Left ventricle myocardium inferior (tissue), 1 donor: ENCODE measurements around the gene INPP5K. TPM values are rescaled to one million over a fixed set of nuclear protein-coding genes. Genes with fewer than 3 reads are reported as not detected.
A peak's percentile ranks its signal among the peaks of the same experiment; 100 is the strongest.
"Not testable (repeated sequence)": the region's sequence is repeated elsewhere in the genome, so short reads cannot be mapped to it uniquely, and the experiment has no call there.

Experiments
- DNase-seq: peaks from one replicate; pipeline ENCODE4 v3.0.0-alpha.2; 2020
- H3K27ac ChIP-seq: fragments of 200-600 bp; replicated peaks from 2 replicates; pipeline ENCODE4 v1.8.0; 2021
- H3K27me3 ChIP-seq: fragments of 200-600 bp; 2 replicates; pipeline ENCODE4 v1.8.0; 2021; ENCODE audit warnings: low read depth
- H3K36me3 ChIP-seq: fragments of 200-600 bp; 2 replicates; pipeline ENCODE4 v1.8.0; 2021
- H3K4me1 ChIP-seq: fragments of 200-600 bp; 2 replicates; pipeline ENCODE4 v1.8.0; 2021
- H3K4me3 ChIP-seq: fragments of 200-600 bp; 2 replicates; pipeline ENCODE4 v1.8.0; 2021; ENCODE audit warnings: mild to moderate bottlenecking, moderate library complexity
- H3K9me3 ChIP-seq: fragments of 200-600 bp; replicated peaks from 2 replicates; pipeline ENCODE4 v1.8.0; 2021
- intact Hi-C: fragments of 100-400 bp; cut with micrococcal nuclease; formaldehyde crosslinking; loops from one replicate; pipeline ENCODE4 v1.11.0; 2022
- total RNA-seq: library from RNA; stranded (reverse); fragmentation: NEBNext Ultra II Directional; extraction: Animal tissue kit (Norgen Biotek cat#: 25700); gene quantifications from one replicate; pipeline ENCODE4 v1.2.1, GENCODE V29; 2021
- TF ChIP-seq, protein P1 (sequence below): fragments of 200-600 bp; IDR thresholded peaks from 2 replicates; pipeline ENCODE4 v1.8.0; 2021; ENCODE audit warnings: antibody characterized with exemption, mild to moderate bottlenecking, borderline replicate concordance
- donor health status: DM: no; HTN: yes; CAD: no; lungs with severe emphysema.

Gene INPP5K
- total RNA-seq, 1 donor from 2014 or later: 35.2 TPM

DNA sequence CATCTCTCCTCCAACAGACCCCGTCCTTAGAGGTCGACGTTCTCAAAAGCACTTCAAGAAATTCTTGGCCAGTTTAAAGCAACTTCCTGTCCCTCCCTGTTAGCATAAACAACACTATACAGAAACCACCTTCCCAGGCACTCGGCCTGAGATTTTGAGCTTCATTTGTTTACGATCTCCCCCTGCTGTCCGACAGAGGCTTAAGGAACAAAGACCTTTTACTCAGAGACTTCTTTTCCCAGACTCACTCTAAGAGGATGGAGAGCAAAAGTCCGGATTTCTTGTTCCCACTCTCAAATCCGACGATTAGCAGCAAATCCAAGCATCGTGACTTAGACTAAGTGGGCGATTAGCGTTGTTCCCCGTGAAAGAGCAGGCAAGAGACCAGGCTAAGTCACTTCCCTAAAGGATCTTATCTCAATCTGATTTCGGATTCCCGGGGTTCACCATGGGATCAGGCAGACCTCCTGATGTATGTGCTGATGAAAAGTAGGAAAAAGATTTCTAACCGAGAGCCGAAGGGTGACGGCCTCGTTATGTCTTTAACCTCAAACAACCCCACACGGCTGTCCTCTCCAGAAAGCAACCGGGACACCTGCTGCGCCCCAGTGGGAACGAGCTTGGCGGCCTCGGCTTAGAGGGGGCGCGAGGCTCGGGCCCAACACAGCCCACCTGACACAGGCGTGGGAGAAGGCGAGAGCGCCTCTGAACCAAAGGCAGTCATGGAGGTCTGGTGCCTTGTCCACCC, 598 bp downstream of the INPP5K start:
- peaks cover 67% of the 10 kb centered on the region for H3K4me1 ChIP-seq
- no peak for DNase-seq
- no peaks in the 10 kb centered on the region for H3K27me3 ChIP-seq
- TF ChIP-seq, protein P1, sequence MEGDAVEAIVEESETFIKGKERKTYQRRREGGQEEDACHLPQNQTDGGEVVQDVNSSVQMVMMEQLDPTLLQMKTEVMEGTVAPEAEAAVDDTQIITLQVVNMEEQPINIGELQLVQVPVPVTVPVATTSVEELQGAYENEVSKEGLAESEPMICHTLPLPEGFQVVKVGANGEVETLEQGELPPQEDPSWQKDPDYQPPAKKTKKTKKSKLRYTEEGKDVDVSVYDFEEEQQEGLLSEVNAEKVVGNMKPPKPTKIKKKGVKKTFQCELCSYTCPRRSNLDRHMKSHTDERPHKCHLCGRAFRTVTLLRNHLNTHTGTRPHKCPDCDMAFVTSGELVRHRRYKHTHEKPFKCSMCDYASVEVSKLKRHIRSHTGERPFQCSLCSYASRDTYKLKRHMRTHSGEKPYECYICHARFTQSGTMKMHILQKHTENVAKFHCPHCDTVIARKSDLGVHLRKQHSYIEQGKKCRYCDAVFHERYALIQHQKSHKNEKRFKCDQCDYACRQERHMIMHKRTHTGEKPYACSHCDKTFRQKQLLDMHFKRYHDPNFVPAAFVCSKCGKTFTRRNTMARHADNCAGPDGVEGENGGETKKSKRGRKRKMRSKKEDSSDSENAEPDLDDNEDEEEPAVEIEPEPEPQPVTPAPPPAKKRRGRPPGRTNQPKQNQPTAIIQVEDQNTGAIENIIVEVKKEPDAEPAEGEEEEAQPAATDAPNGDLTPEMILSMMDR: peak; percentile 74
- intact Hi-C loops: loop anchor here (5.0 to 10.0 kb wide), 2 partner anchors 61 to 149 kb away; partner anchors contain the start of gene CRK
- H3K4me3 ChIP-seq: peak overlapping the region; percentile 100
- H3K9me3 ChIP-seq: no peaks in the 10 kb centered on the region
- H3K27ac ChIP-seq: peak overlapping the region; percentile 96
- H3K36me3 ChIP-seq: peaks cover 15% of the 10 kb centered on the region

GRCh38 chr17:1512351-1512750, 4.1 kb downstream of the INPP5K start:
- TF ChIP-seq, protein P1: no peak
- Histone ChIP-seq H3K36me3 (peaks cover 31% of the 10 kb centered on the region), H3K4me3 (peak overlapping the region; percentile 24), H3K27me3 (no peaks in the 10 kb centered on the region), H3K27ac (peak overlapping the region; percentile 96), H3K9me3 (no peaks in the 10 kb centered on the region), H3K4me1 (peaks cover 95% of the 10 kb centered on the region)
- intact Hi-C loops: loop anchor here (10.0 kb wide), 1 partner anchor 58 kb away; the partner anchor contains the start of gene CRK
- no peak for DNase-seq

DNA sequence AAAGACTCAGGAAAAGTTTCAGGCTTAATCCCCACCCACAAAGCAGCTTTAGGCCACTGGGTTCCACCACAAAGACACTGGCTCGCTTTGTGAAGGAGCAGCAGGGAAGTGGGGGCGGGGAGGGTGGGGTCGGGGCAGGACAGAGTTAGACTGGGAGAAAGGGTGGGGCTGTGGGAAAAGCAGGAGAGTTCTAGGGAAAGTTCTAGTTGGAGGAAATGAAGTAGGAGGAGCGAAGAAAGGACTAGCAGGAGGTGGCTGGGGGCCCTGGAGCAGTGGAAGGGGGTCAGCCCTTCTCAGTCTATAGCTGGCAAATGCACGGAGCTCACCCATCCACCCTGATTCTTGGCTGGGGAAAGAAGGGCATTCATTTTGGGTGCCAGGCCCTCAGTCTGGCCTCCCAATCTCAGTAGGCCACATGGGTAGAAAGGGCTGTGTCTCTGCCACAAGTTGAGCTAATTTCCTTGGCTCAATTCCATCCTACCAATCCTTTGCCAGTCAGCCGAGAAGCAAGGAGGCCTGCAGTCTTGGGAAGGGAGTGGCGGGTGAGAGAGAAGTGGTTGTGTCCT, 4.6 kb downstream of the INPP5K start:
- H3K4me3 ChIP-seq: peak overlapping the region; percentile 24
- peak overlapping the region; percentile 96 for H3K27ac ChIP-seq
- H3K36me3 ChIP-seq: peaks cover 33% of the 10 kb centered on the region
- no peak for DNase-seq
- intact Hi-C loops: loop anchor here (10.0 kb wide), 1 partner anchor 57 kb away; the partner anchor contains the start of gene CRK
- TF ChIP-seq, protein P1: no peak
- no peaks in the 10 kb centered on the region for H3K9me3 ChIP-seq
- H3K27me3 ChIP-seq: no peaks in the 10 kb centered on the region
- peaks cover 95% of the 10 kb centered on the region for H3K4me1 ChIP-seq

GRCh38 chr17:1511290-1511689, 5.1 kb downstream of the INPP5K start:
- peak; percentile 56 for DNase-seq
- Histone ChIP-seq H3K4me3 (peak overlapping the region; percentile 24), H3K9me3 (no peaks in the 10 kb centered on the region), H3K4me1 (peaks cover 96% of the 10 kb centered on the region), H3K27me3 (no peaks in the 10 kb centered on the region), H3K36me3 (peaks cover 38% of the 10 kb centered on the region), H3K27ac (peak overlapping the region; percentile 96)
- TF ChIP-seq, protein P1: no peak
- intact Hi-C loops: loop anchor here (10.0 kb wide), 1 partner anchor 56 kb away; the partner anchor contains the start of gene CRK

DNA sequence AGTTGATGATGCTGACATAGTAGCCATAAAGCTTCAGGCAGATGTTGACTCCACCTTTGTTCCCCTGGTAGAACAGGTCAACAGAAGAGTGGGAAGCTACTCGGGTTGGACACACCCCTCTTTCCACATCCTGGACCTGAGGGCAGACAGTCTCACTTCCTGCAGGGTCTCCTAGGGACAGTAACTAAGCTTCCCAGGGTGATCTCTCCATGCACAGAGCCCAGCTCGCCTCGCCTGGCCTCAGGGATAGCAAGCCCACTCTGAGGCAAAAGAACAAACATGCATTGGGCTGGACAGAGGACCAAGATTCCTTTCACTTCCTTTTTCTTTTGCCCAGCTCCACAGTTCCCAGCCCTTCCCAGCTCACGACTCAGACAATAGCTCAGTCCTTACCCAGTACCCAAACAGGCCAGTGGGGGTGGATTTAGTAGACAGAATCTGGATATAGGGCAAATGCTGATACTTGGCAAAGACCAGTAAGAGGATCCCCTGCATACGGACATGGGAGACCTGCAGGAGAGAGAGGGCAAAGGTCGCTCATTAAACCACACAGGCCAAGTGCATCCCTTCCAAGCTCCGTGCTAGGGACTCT, 7.0 kb downstream of the INPP5K start:
- intact Hi-C loops: no loop called here
- TF ChIP-seq, protein P1: no peak
- H3K27ac ChIP-seq: peak overlapping the region; percentile 96
- no peaks in the 10 kb centered on the region for H3K27me3 ChIP-seq
- H3K4me3 ChIP-seq: no peak overlapping the region
- H3K36me3 ChIP-seq: peaks cover 53% of the 10 kb centered on the region
- peaks cover 96% of the 10 kb centered on the region for H3K4me1 ChIP-seq
- DNase-seq: no peak
- no peaks in the 10 kb centered on the region for H3K9me3 ChIP-seq

GRCh38 chr17:1508709-1509108, 7.7 kb downstream of the INPP5K start:
- Histone ChIP-seq H3K4me1 (peaks cover 96% of the 10 kb centered on the region), H3K36me3 (peaks cover 50% of the 10 kb centered on the region)
- intact Hi-C loops, H3K27me3 ChIP-seq, H3K4me3 ChIP-seq, H3K27ac ChIP-seq, DNase-seq, H3K9me3 ChIP-seq: not testable (repeated sequence)
